HG02852 (cell line): Measurements from ENCODE around the gene ACR.
"Not testable (repeated sequence)": the region's sequence is repeated elsewhere in the genome, so short reads cannot be mapped to it uniquely, and the experiment has no call there.

ENCODE experiments used
- ATAC-seq: cut with Tn5 transposase; IDR thresholded peaks from one replicate; pipeline ENCODE4 v1.9.1; 2021; ENCODE audit warnings: mild to moderate bottlenecking, moderate library complexity; ENCODE audit not compliant: unreplicated experiment

ACR gene

GRCh38 chr22:50730941-50731661 is 6.9 kb upstream of the ACR start:
- ATAC-seq: no peak

- ATAC-seq: no peak
Observed at GRCh38 chr22:50731811-50732624, 6.0 kb upstream of the ACR start.

- no peak for ATAC-seq
Observed at GRCh38 chr22:50732681-50733080, 5.3 kb upstream of the ACR start.

- no peak for ATAC-seq
Observed at GRCh38 chr22:50733521-50734342, 4.3 kb upstream of the ACR start.

- no peak for ATAC-seq
Observed at GRCh38 chr22:50734343-50734771, 3.6 kb upstream of the ACR start.

- no peak for ATAC-seq
Observed at GRCh38 chr22:50734986-50735738, 2.8 kb upstream of the ACR start.

- ATAC-seq: no peak
Observed at GRCh38 chr22:50735739-50736030, 2.3 kb upstream of the ACR start.

- ATAC-seq: no peak
Observed at GRCh38 chr22:50738649-50739227, 734 bp downstream of the ACR start.

GRCh38 chr22:50739279-50739691 is 1.3 kb downstream of the ACR start:
- ATAC-seq: no peak

GRCh38 chr22:50739894-50740293 is 1.9 kb downstream of the ACR start:
- no peak for ATAC-seq

- ATAC-seq: not testable (repeated sequence)
Observed at GRCh38 chr22:50740714-50741113, 2.7 kb downstream of the ACR start.

- ATAC-seq: not testable (repeated sequence)
Observed at GRCh38 chr22:50744424-50744823, 6.4 kb downstream of the ACR start.

- ATAC-seq: not testable (repeated sequence)
Observed at GRCh38 chr22:50747521-50747920, 9.5 kb downstream of the ACR start.

GRCh38 chr22:50748630-50749029 is 10.6 kb downstream of the ACR start:
- ATAC-seq: not testable (repeated sequence)

- ATAC-seq: not testable (repeated sequence)
Observed at GRCh38 chr22:50749302-50750074, 11.5 kb downstream of the ACR start.

- ATAC-seq: not testable (repeated sequence)
Observed at GRCh38 chr22:50755251-50755650, 17.2 kb downstream of the ACR start.

GRCh38 chr22:50756406-50756805 is 18.4 kb downstream of the ACR start:
- not testable (repeated sequence) for ATAC-seq

GRCh38 chr22:50756949-50757491 is 19.0 kb downstream of the ACR start:
- ATAC-seq: not testable (repeated sequence)

- ATAC-seq: not testable (repeated sequence)
Observed at GRCh38 chr22:50759597-50760341, 21.8 kb downstream of the ACR start.
